Activated naive CD4-positive, alpha-beta T cell treated with anti-CD3 and anti-CD28 coated beads, Interleukin-2, amount 10 ng/mL, durations not matched to agents 7 days and 5 days (primary cell): ENCODE data around the gene MS4A4A.
A peak's percentile ranks its signal among the peaks of the same experiment; 100 is the strongest.

Experiments
- CTCF ChIA-PET: fragments of 350-600 bp; sonication (Branson Sonifier 250); formaldehyde crosslinking; loops from one replicate; lab custom pipeline; 2021; ENCODE audit warnings: antibody characterized with exemption; lab: Charles Lee
- DNase-seq: peaks from one replicate; pipeline ENCODE4 v3.0.0-alpha.2; 2020
- H3K27ac Mint-ChIP-seq: one replicate; pipeline ENCODE4 v1.8.0; 2021; ENCODE audit warnings: mild to moderate bottlenecking, moderate library complexity, mixed read lengths
- H3K27me3 Mint-ChIP-seq: one replicate; pipeline ENCODE4 v1.8.0; 2021; ENCODE audit warnings: mild to moderate bottlenecking, mixed read lengths
- H3K36me3 Mint-ChIP-seq: one replicate; pipeline ENCODE4 v1.8.0; 2021; ENCODE audit warnings: mixed read lengths
- H3K4me1 Mint-ChIP-seq: one replicate; pipeline ENCODE4 v1.8.0; 2021; ENCODE audit warnings: mixed read lengths
- H3K4me3 Mint-ChIP-seq: one replicate; pipeline ENCODE4 v1.8.0; 2021; ENCODE audit warnings: mild to moderate bottlenecking, moderate library complexity, mixed read lengths
- H3K9me3 Mint-ChIP-seq: one replicate; pipeline ENCODE4 v1.8.0; 2021; ENCODE audit warnings: mixed read lengths

Gene MS4A4A

DNA sequence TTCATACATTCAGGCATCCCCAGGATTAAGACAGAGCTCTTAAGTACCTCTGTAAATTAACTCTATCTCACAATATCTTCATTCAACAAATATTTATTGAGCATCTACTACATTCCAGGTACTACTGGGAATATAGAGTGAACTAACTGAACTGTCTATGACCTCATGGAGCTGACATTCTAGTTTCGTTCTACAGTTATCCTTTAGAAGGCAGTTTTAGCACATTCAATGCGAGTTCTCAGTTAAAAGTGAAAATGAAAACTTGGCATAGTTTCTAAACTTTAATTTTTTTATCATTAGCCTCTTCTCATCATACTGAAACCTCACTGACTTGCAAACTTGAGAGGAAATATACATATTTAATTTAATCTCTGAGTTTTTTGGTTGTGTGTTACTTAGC, 35.9 kb downstream of the MS4A4A start:
- H3K36me3 Mint-ChIP-seq, result no peaks in the 10 kb centered on the region
- no peak overlapping the region for H3K27ac Mint-ChIP-seq
- H3K9me3 Mint-ChIP-seq, result peaks cover 10% of the 10 kb centered on the region
- DNase-seq, result no peak
- peaks cover 4% of the 10 kb centered on the region for H3K27me3 Mint-ChIP-seq
- no peaks in the 10 kb centered on the region for H3K4me1 Mint-ChIP-seq
- CTCF ChIA-PET, result no interaction called here
- H3K4me3 Mint-ChIP-seq, result no peak overlapping the region

DNA sequence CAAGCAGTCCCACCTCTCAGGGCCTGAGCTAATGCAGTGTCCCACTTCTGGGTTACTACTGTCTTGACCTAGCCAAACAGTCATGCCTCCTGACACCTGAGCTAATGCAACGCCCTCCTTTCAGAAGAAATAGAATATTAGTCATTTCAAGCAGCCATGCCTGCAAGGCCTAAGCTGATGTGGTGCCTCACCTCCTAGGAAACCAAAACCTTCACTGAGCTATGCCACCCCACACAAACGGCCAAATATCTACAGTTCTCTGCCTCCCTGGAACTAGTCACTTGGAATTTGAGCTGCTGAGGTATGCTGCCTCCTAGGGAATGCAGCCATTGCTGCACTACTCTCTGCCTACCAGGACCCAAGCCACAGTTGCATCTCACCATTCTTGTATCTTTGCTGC, 38.3 kb downstream of the MS4A4A start:
- H3K27ac Mint-ChIP-seq, result no peak overlapping the region
- peaks cover 4% of the 10 kb centered on the region for H3K27me3 Mint-ChIP-seq
- CTCF ChIA-PET, result no interaction called here
- no peak overlapping the region for H3K4me3 Mint-ChIP-seq
- no peak for DNase-seq
- no peaks in the 10 kb centered on the region for H3K4me1 Mint-ChIP-seq
- peaks cover 13% of the 10 kb centered on the region for H3K9me3 Mint-ChIP-seq
- H3K36me3 Mint-ChIP-seq, result no peaks in the 10 kb centered on the region

DNA sequence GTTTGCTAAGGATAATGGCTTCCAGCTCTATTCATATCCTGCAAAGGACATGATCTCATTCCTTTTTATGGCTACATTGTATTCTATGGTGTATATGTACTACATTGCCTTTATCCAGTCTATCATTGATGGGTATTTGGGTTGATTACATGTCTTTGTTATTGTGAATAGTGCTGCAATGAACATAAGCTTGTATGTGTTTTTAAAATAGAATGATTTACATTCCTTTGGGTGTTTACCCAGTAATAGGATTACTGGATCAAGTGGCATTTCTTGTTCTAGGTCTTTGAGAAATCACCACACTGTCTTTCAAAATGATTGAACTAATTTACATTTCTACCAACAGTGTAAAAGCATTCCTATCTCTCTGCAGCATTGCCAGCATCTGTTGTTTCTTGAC, 40.6 kb downstream of the MS4A4A start:
- Mint-ChIP-seq H3K9me3 (peaks cover 13% of the 10 kb centered on the region), H3K27ac (no peak overlapping the region), H3K36me3 (no peaks in the 10 kb centered on the region), H3K4me1 (no peaks in the 10 kb centered on the region), H3K4me3 (no peak overlapping the region), H3K27me3 (peaks cover 4% of the 10 kb centered on the region)
- CTCF ChIA-PET, result no interaction called here
- no peak for DNase-seq

DNA sequence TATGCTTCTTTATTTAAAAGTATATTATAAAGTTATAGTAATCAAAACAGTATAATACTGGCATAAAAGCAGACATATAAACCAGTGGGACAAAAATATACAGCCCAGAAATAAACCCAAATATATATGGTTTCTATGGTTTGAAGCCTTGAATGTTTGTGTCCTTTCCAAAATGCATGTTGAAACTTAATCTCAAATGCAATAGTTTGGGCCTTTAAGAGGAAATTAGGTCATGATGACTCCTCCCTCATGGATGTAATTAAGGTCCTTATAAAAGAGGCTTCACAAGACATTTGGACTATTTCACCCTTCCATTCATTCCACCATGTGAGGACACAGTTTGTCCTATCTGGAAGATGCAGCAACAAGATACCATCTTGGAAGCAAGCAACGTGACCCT, 46.5 kb downstream of the MS4A4A start, which contains the start of gene MS4A6E:
MS4A6E (plus strand) TSS at position 301 of the 400 bp plus-strand sequence. CDS start 7,641 bp downstream, outside the sequence.
- Mint-ChIP-seq H3K9me3 (peaks cover 11% of the 10 kb centered on the region), H3K27ac (no peak within 1 kb of the TSS), H3K27me3 (no peaks in the 10 kb centered on the region), H3K4me1 (no peaks in the 10 kb centered on the region), H3K4me3 (no peak within 1 kb of the TSS), H3K36me3 (no peaks in the 10 kb centered on the region)
- DNase-seq, result no peak
- CTCF ChIA-PET, result no interaction called here

DNA sequence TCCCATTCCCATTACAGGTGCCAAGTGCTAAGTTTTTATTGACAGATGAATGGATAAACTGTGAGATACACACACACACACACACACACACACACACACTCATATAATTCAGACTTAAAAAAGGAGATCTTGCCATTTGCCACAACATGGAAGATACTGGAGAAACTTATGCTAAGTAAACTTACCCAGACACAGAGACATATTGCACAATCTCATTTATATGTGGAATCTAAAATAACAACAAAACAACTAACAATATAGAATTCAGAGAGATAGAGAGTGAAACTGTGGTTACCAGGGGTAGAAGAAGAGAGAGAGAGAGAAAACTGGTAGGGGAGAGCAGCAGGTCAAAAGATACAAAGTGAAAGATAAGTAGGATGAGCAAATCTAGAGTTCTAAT, 48.0 kb downstream of the MS4A4A start:
- H3K27me3 Mint-ChIP-seq, result peaks cover 2% of the 10 kb centered on the region
- no peak overlapping the region for H3K27ac Mint-ChIP-seq
- peaks cover 8% of the 10 kb centered on the region for H3K9me3 Mint-ChIP-seq
- H3K4me1 Mint-ChIP-seq, result no peaks in the 10 kb centered on the region
- CTCF ChIA-PET, result no interaction called here
- no peak overlapping the region for H3K4me3 Mint-ChIP-seq
- no peaks in the 10 kb centered on the region for H3K36me3 Mint-ChIP-seq
- no peak for DNase-seq

DNA sequence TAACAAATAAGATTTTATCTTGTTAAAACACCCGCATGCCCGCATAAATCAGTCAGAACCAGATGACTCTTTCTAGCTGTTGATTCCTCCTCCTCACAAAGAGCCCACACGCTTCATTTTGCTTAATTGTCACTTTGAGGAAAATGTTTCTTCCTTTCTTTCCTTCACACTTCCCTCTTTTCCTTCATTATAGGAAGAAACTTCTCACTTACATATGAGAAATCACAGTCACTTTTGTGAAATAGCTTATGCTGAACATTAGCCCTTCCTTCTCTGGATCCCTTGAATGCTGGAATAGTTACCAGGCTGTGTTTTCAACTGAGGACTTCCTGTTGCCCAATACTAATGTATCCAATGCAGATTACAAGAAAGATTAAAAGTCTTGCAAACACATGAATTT, 52.4 kb downstream of the MS4A4A start:
- CTCF ChIA-PET, result interaction anchor here (0.8 to 2.3 kb wide), 3 partner anchors 13 to 300 kb away, joined by 3 to 11 read pairs (median 4); no protein-coding TSS in a partner anchor

DNA sequence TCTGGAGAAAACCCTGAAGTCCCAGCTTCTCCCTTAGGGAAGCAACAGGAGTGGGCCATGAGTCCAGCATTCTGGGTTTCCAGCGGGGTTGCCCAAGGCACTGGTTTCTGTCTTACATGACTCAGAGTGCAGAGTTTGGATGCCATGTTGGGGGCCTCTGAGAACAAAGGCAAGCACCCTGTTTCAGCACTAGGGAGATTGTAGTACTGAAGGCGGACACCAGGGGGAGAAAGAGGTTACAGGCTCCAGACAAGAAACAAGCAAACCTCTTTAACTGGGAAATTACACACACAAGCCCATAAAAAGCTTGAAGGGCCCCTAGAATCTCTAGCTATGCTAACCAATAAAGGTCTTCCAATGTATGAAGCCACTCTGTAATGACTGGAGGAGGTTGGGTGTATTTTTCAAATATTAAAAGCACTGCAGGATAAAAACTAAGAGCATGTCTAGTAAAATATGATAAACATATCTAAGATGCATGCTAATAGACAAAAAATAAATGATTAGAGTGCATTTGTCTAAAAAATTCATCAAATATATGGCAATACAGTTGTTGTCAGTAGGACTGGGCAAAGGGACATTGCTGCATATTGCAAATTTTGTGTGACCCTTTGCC, 53.6 kb downstream of the MS4A4A start:
- Mint-ChIP-seq H3K27ac (no peak overlapping the region), H3K4me3 (no peak overlapping the region), H3K4me1 (no peaks in the 10 kb centered on the region), H3K9me3 (peaks cover 3% of the 10 kb centered on the region), H3K36me3 (no peaks in the 10 kb centered on the region), H3K27me3 (peaks cover 8% of the 10 kb centered on the region)
- CTCF ChIA-PET, result interaction anchor here (0.5 to 2.3 kb wide), 4 partner anchors 12 to 300 kb away, joined by 3 to 11 read pairs (median 4); no protein-coding TSS in a partner anchor
- DNase-seq, result peak; percentile 74

More for the DNA sequence above, 52.4 kb downstream of the MS4A4A start:
- DNase-seq, result no peak
- Mint-ChIP-seq H3K4me1 (no peaks in the 10 kb centered on the region), H3K9me3 (peaks cover 3% of the 10 kb centered on the region), H3K36me3 (no peaks in the 10 kb centered on the region), H3K4me3 (no peak overlapping the region), H3K27me3 (peaks cover 8% of the 10 kb centered on the region), H3K27ac (no peak overlapping the region)

DNA sequence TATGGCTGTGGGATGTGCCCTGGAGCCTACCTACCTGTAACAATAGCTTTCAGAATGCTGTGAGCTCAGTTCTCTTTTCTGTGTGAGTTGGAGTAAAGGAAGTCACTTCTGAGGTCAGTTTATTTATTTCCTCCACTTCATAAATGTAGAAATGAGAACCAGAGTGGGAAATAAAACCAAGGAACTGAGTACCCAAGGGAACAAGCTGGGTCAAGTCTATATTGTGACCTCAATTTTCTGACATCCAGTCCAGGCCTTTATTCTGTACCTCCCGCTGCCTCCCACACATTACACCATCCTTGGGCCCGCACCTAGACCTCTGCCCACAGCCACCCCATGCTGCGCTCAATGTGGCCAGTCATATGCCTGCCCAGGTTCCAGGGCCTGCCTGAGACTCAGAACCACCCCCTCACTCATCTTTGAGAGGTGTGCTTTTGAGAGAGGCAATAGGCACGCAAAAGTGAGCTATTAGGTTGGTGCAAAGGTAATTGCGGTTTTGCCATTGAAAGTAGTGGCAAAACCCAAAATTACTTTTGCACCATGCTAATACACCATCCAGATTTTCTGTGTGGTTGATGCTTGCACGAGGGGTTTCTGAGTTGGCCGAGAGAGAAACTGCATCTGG, 56.4 kb downstream of the MS4A4A start:
- Mint-ChIP-seq H3K4me1 (no peaks in the 10 kb centered on the region), H3K9me3 (no peaks in the 10 kb centered on the region), H3K4me3 (no peak overlapping the region), H3K27ac (no peak overlapping the region), H3K27me3 (peaks cover 8% of the 10 kb centered on the region), H3K36me3 (no peaks in the 10 kb centered on the region)
- DNase-seq, result no peak
- CTCF ChIA-PET, result no interaction called here

DNA sequence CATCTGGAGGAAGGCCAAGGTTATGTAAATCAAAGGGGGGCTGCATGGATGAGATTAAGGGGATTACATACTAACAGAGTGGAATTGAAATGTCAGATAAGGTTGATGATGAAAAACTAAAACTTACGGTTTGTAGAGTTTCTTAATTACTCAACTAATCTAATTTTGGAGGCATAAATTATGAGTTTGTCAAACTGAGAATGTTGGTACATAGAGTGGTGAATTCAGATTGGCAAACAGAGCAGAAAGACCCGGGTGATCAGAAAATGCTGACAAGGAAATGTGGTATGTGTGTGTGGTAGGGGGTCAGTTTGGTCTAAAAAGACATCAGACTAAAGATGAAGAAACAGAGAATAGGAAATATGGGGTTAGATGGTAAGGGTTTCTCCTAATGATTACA, 57.6 kb downstream of the MS4A4A start:
- no peaks in the 10 kb centered on the region for H3K4me1 Mint-ChIP-seq
- CTCF ChIA-PET, result no interaction called here
- DNase-seq, result no peak
- H3K9me3 Mint-ChIP-seq, result no peaks in the 10 kb centered on the region
- no peak overlapping the region for H3K4me3 Mint-ChIP-seq
- H3K36me3 Mint-ChIP-seq, result no peaks in the 10 kb centered on the region
- H3K27ac Mint-ChIP-seq, result no peak overlapping the region
- H3K27me3 Mint-ChIP-seq, result peaks cover 8% of the 10 kb centered on the region

DNA sequence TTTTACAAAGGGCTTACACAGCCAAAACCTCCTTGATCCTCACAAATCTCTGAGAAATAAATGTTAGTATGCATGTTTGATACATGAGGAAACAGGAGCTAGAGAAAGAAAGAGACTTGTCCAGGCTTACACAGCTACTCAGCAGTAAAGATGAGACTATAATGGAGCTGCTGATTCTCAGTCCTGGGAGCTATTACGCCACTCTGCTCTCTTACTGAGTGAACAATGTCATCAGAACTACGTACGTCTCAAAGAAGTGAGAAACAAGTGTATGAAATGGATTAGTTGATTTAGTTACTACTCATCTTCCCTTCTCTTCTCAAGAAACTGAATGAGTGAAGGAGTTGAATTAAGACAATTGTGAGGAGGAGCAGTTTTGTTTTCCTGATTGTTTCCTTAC, 58.9 kb downstream of the MS4A4A start:
- no peaks in the 10 kb centered on the region for H3K4me1 Mint-ChIP-seq
- CTCF ChIA-PET, result no interaction called here
- H3K36me3 Mint-ChIP-seq, result no peaks in the 10 kb centered on the region
- H3K27me3 Mint-ChIP-seq, result no peaks in the 10 kb centered on the region
- no peaks in the 10 kb centered on the region for H3K9me3 Mint-ChIP-seq
- DNase-seq, result no peak
- no peak overlapping the region for H3K27ac Mint-ChIP-seq
- H3K4me3 Mint-ChIP-seq, result no peak overlapping the region

DNA sequence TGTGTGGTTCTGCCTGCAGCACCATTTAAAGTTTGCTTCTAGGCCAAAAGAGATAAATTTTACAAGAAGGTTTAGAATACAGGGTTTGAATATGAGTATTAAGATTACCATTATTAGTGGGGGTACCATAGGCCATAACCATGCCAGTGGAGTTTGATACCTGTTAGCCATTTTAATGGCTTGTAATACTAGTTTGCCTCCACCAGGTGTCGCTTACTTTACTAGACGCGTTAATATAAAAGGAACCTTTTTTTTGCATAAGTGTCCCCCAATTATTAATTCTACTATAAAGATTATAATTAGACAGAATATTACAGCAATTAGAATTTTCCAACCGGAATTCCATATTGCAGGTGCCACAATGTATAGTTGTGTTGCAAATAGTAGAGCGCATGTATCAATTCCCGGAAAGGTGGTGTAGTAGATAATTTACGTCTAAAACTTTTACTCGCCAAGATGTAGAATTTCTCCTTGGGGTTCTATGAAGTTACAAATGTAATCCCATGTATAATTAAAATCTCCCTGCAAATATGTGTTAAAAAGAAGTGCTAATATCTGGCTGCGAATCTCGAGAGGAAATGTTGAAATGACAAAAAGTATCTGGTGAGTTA, 62.7 kb downstream of the MS4A4A start:
- Mint-ChIP-seq H3K4me3 (no peak overlapping the region), H3K27ac (no peak overlapping the region), H3K9me3 (no peaks in the 10 kb centered on the region), H3K27me3 (no peaks in the 10 kb centered on the region), H3K4me1 (no peaks in the 10 kb centered on the region), H3K36me3 (no peaks in the 10 kb centered on the region)
- no peak for DNase-seq
- CTCF ChIA-PET, result interaction anchor here (0.8 to 1.6 kb wide), 7 partner anchors 20 to 276 kb away, joined by 3 to 8 read pairs (median 3); no protein-coding TSS in a partner anchor

DNA sequence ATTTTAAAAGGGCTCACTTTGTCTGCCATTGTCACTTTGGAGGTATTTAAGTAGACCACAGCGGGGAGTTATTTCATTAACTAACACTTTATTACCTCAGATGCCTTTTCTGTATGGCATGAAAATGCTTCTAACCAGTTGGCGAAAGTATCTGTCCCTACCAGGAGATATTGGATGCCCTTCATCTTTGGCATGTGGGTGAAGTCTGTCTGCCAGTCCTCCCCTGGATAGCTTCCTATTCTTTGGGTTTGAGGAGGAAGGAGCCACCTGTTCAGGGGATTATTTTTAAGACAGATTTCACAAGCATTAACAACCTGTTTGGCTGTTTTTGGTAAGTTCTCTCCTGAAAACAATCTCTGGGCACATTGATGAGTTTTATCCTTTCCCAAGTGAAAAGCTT, 63.7 kb downstream of the MS4A4A start:
- H3K27ac Mint-ChIP-seq, result no peak overlapping the region
- H3K27me3 Mint-ChIP-seq, result no peaks in the 10 kb centered on the region
- no peak overlapping the region for H3K4me3 Mint-ChIP-seq
- CTCF ChIA-PET, result interaction anchor here (0.7 to 1.0 kb wide), 3 partner anchors 22 to 272 kb away, joined by 3 to 7 read pairs (median 3); no protein-coding TSS in a partner anchor
- no peak for DNase-seq
- no peaks in the 10 kb centered on the region for H3K36me3 Mint-ChIP-seq
- H3K9me3 Mint-ChIP-seq, result no peaks in the 10 kb centered on the region
- no peaks in the 10 kb centered on the region for H3K4me1 Mint-ChIP-seq

DNA sequence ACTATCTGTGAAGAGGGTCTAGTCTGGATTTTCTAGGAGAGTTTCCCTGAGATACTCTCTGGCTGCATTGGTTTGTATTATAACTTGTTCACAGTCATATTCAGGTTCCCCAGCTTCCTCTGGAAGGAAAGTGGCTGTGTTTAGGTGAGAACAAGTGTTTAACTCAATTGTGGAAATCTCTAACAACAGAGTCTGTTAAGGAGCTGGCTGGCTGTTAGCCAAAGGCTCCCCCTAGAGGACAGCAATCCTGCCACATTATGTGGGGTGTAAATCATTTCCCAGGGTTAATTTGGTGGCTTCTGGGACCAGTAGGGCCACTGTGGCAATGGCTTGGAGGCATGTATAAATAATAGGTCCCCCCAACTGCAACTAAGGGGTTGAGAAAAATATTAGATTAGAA, 65.0 kb downstream of the MS4A4A start:
- Mint-ChIP-seq H3K36me3 (no peaks in the 10 kb centered on the region), H3K4me1 (no peaks in the 10 kb centered on the region), H3K27ac (no peak overlapping the region), H3K9me3 (no peaks in the 10 kb centered on the region), H3K27me3 (no peaks in the 10 kb centered on the region), H3K4me3 (no peak overlapping the region)
- DNase-seq, result peak; percentile 25
- CTCF ChIA-PET, result interaction anchor here (0.7 to 2.8 kb wide), 6 partner anchors 10 to 274 kb away, joined by 3 to 11 read pairs (median 4); partner anchors contain the start of gene MS4A1

DNA sequence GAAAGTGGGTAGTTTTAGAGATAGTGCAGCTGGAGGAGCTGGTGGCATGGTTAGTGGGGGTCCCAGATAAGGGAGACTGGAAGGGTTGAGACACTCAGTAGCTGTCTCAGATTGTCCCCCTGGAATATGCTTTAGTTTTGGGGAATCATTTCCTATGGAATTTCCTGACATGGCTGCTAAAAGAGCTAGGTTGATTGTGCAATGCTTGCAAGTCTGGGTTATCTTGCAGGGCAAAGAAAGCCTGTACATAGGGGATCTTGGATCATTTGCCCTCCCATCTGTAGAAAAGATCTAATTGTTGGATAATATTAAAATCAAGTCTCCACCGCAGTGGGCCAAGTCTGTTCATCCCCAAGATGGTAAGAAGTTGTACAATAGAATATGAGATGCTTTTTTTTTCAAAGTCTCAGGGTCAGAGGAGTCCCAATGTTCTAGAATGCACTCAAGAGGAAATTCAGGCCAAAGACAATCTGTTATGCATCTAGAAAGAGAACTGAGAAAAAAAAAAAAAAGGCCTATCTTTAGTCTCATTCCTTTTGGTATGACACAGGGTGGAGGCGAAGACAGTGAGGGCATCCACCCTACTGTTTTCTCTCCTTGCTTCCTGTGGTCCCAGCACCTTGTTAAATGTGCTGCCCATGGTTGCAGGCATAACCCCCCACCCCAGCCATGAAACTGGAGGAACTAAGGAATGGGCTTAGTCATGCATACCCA, 66.8 kb downstream of the MS4A4A start:
- Mint-ChIP-seq H3K27ac (no peak overlapping the region), H3K9me3 (no peaks in the 10 kb centered on the region), H3K36me3 (no peaks in the 10 kb centered on the region), H3K4me3 (no peak overlapping the region), H3K4me1 (no peaks in the 10 kb centered on the region), H3K27me3 (no peaks in the 10 kb centered on the region)
- DNase-seq, result no peak
- CTCF ChIA-PET, result interaction anchor here (2.5 to 2.8 kb wide), 2 partner anchors 13 to 17 kb away, joined by 11 read pairs; no protein-coding TSS in a partner anchor
